ENCODE results near the gene PWWP2B.

GRCh38 chr10:132397036-132397541, at the start of gene PWWP2B:
- TF ChIP-seq CTCF (IDR thresholded peaks at IDR 0.05) = no peak
- peak in 1 of 4 donors; percentile 54 for TF ChIP-seq POLR2A (IDR thresholded peaks at IDR 0.05)

All from esophagus squamous epithelium (tissue), 4 donors.